IMR-90 (cell line): ENCODE measurements around the gene TGFA.

Experiments
- MAFK ChIP-seq: IDR thresholded peaks from 2 replicates; pipeline ENCODE4 v1.6.1; 2012; ENCODE audit warnings: low read depth, low read length, improper control_type of control experiment
- TF ChIP-seq, protein P1 (sequence below): conservative IDR thresholded peaks from 2 replicates; pipeline ENCODE4 v1.5.1; 2012; ENCODE audit warnings: mild to moderate bottlenecking, low read depth, low read length, improper control_type of control experiment

DNA sequence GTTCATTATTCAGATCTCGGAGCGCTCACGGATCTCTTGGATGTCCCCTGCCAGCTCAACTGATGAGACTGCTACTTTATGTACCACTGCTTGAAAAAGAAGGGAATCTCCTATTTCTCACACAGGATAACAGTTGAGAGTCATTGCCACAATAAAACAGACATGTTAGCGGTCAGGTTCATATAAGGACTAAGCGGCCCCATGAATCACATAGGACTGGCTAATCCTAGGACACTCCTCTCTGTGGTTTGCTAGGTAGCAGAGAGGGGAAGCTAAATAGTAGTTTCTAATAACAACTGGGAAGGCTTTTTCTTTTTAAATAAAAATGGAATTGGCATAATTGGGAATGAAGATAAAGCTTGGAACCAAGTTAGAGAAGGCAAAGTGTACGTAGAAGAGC is 15.9 kb upstream of the TGFA start:
- no peak for TF ChIP-seq MAFK
- TF ChIP-seq, protein P1, sequence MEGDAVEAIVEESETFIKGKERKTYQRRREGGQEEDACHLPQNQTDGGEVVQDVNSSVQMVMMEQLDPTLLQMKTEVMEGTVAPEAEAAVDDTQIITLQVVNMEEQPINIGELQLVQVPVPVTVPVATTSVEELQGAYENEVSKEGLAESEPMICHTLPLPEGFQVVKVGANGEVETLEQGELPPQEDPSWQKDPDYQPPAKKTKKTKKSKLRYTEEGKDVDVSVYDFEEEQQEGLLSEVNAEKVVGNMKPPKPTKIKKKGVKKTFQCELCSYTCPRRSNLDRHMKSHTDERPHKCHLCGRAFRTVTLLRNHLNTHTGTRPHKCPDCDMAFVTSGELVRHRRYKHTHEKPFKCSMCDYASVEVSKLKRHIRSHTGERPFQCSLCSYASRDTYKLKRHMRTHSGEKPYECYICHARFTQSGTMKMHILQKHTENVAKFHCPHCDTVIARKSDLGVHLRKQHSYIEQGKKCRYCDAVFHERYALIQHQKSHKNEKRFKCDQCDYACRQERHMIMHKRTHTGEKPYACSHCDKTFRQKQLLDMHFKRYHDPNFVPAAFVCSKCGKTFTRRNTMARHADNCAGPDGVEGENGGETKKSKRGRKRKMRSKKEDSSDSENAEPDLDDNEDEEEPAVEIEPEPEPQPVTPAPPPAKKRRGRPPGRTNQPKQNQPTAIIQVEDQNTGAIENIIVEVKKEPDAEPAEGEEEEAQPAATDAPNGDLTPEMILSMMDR: no peak
